GM19455 (cell line): ENCODE results near the gene TENT4B.

Experiments
- ATAC-seq: cut with Tn5 transposase; IDR thresholded peaks from one replicate; pipeline ENCODE4 v1.9.1; 2021; ENCODE audit not compliant: unreplicated experiment

The TENT4B gene

DNA sequence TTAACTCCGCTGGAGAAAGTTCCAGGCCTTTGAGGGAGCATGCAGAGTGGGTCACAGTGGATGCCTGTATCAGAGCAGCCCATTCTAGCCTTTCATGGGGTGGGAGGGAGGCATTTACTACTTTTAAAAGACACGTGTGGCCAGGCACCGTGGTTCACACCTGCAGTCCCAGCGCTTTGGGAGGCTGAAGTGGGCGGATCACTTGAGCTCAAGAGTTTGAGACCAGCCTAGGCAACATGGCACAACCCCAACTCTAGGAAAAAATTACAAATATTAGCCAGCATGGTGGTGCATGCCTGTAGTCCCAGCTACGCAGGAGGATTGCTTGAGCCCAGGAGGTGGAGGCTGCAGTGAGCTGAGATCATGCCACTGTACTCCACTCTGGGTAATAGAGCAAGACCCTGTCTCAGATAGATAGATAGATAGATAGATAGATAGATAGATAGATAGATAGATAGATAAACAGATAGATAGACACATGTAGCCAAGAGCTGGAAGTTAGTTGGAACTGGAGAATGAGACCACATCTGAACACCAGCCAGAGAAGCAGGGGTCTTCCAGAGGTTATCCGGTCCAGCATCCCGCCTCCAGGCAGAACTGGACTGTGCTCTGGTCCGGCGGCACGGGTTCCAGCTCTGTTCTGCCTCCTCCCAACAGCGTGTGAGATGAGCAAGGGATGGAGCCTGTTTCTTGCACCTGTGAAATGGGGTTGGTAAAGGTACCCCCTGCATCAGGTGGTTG lies 116.8 kb downstream of the TENT4B start:
- ATAC-seq, result no peak

DNA sequence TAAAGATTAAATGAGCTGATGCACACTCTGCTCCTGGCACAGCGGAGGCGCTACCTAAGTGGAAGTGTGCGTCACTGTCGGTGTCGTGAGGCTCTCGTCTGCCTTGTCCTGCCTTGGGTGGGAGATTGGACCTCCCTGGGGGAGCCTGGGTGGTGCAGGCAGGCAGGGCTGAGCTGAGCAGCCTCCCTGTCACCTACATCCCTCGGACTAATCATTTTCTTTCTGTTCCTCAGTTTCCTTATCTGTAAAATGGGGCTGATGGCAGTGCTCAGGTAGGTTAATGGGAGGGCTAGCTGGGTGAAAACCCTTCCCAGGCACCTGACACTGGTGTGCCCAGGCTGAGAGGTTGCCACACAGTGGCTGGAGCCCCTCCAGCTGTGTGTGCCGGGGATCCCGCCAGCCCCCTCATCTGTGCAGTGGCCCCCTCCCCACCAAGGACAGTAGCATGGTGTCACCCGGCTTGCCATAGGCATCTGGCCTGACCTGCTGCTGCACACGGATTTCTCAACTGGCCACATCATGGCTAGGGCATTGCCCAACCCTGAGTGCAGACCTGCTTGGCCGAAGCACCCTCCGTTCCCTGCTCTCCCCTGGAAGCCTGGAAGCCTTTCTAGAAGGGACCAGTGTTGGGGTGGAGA lies 117.5 kb downstream of the TENT4B start:
- ATAC-seq, result no peak

DNA sequence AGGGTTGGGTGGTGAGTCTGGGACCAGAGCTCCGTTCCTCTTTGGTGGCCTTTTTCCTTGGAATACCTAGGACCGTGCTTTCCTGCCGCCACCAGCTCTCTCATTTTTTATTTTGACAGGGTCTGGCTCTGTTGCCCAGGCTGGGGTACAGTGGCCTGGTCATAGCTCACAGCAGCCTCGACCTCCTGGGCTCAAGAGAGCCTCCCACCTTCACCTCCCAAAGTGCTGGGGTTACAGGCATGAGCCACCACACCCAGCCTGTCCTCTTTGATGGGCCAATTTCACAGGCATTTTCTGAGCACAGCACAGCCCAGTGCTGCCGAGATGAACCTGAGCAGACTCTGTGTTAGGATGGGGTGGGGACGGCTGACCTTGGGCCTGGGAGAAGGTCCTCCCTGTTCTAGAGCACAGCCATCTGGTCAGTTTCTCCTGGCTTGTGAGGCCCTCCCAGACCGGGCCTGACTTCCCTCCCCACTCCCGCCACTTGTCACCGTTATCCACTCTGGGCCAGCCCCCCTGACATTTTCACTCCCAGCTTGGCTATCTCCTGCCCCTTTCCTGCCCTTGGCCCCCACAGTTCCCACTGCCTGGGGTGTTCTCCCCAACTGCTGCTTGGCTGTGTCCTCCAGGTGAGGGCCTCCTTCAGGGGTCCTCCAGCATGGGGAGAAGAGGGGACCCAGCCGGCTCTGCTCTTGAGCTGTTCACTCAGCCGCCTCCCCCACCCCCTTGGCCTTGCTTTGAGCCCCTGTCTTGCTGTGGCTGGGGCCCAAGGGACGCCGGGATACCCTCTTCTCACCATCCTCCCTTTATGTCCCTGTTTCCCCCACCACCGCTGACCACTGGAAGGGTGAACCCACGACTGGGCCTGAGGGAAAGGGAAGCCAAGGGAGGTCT lies 118.3 kb downstream of the TENT4B start:
- no peak for ATAC-seq

DNA sequence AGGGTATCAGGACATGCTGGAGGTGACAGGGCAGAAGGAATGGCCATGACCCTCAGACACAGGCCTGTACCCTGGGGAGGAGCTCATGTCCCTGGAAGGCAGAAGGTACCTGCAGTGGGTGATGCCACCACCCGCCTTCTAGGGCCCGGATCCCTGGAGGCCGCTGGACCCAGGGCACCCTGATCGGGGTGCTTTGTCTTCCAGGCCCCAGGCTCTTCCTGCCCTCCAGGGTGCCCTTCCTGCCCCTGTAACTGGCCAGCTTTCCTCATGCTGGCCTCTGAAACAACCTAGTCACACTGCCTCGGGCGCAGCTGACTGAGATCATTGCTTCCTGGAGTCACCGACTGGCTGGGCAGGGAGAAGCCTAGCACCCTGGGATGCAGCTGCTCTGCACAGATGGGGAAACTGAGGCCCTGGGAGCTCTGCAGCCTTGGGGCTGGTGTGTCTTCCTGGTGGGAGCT lies 119.0 kb downstream of the TENT4B start:
- ATAC-seq, result no peak

DNA sequence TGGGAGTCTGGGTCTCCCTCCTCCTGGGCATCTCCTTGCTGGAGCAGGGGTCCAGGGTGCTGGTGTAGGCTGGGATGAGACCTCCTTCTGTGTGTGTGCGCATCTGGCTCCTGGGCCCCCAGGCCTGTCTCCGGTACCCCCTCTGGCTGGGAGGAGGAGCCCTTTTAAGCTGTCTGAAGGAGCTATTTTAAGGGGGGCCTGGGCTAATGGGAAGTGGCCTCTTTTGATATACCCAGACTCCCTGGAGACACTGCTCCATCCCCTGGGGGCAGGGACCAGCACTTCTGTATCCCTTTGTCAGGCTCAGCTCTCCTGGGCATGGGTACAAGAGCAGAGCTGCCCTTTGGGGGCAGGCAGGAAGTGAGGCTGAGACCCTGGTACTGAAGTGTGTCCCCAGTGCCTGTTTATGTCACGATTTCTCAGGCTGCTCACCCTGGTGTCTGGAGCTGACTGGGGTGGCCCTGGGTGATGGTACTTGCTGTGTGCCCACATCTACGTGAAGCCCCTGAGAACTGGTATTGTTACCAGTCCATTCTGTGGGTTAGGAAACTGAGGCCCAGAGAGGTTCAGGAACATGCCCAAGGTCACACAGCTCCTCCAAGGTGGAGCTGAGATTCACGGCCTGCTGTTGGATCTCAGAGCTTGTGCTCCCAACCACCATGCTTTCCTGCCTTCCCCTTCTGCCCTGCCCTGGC lies 119.7 kb downstream of the TENT4B start:
- no peak for ATAC-seq

DNA sequence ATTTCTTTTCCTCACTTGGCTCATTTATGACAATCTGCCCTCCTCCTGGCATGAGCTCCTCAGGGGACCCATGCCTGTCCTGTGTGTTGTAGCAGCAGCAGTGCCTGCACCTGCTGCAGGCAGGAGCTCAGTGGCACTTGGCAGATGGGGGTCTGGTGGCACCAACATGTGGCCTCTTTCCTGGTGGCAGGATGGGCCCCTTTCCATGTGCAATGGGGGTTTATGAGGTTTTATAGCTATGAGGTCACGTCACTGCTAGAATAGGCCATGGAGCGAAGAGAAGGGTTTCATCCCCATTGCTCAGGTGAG lies 120.2 kb downstream of the TENT4B start:
- no peak for ATAC-seq

DNA sequence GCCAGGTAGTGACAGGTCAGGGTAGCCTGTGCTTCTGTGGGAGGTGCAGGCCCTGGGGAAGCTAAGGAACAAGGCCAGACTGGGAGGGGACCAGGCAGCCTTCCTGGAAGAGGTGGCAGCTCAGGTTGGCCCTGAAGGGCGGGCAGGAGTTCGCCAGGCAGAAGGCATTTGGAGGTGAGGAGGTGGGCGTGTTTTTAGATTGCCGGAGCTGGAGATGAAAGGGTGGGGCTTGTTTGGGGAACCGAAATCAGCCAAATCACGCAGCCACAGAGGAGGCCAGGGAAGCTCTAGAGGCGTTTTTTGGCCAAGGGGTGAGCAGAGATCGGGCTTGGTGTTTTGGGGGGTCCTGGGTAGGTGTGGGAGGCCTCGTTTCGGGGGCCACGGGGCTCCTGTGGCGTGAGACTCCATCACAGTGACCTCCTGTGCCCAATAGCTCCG lies 120.8 kb downstream of the TENT4B start:
- ATAC-seq, result peak; percentile 65

DNA sequence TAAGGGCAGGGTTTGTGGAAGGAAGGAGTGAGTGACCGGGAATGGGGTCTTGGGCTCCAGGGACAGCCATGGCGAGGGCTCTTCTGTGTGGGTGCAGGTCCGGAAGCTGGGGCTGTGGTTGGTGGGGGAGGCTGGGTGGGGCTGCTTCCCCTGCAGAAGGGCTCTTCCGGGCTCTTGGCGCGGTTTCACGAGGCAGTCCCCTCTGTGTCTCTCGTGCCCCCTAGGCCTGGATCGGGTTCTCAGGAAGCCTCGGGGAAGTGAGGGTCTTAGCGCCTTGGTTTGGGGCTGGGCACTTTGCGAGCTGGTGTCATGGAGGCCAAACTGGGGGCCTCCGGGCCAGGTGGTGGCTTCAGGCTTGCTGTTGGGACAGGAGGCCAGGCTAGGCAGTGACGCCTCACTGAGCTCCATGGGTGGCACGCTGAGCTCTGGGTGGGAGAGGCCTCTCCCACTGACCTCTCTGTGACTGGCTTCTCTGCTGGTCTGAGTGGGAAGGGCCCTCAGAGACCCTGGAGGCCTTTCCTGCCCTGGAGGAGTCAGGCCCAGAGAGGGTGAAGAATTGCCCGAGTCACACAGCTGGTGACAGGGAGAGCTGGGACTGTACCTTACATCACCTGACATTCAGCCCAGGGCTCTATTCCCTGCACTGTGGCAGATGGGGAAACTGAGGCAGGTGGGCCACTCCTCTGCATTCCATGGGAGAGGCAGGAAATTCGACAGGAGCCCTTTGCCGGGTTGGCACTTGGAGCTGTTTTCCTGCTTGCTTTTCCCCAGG lies 121.4 kb downstream of the TENT4B start:
- ATAC-seq, result peak; percentile 52

DNA sequence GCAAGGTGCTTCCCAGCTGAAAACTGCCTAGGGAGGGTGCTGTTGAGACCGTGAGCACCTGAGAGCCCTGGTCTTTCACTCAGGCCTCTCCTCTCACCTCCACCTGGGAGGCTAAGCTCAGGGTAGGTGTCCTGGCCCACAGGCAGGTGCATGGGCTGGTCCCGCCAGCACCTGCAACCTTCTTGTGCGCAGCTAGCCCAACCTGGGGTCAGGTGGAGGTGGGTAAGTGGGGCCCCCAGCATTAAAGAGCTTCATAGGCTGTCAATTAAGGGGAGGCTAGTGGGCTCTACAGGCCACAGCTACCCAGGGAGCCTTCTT lies 122.0 kb downstream of the TENT4B start:
- ATAC-seq, result no peak

DNA sequence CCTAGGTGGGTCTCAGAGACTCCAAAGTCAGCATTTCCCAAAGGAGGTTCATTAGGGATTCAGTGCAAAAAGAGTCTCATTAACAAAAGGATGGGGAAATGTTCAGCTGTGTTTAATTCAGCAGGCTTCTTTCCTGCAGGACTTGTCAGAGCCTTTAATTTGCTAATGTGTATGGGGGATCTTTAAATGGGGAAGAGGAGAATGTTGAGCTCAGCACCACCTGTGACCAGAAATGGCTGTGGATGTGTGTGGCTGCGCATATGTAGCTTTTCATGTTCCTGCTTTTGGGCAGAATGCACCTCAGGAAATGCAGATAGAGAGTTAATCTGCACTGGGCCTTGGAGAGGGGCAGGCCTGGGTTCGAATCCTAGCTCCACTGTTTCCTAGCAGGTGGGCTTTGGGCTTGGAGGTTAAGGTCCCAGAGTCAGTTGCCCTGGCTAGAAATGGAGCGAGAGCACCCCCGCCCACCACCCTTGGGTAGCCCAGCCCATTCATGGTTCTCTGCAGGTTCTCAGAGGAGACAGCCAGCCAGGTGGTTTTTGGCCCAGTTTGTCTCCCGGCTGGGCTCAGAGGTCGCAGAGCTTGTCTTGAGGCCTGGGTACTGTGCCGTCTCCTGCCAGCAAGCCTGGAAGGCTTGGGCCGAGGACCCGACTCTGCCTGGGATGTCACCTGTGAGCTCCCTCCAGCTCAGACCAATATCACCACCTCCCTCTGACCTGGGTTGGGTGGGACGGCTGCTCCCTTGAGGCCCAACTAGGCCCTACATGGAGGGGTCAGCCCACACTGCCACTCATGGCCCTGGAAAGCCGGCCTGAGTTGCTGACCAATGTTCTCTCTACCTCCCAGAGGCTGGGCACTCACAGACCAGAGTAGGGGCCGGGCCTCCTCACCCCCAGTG lies 122.6 kb downstream of the TENT4B start:
- no peak for ATAC-seq

DNA sequence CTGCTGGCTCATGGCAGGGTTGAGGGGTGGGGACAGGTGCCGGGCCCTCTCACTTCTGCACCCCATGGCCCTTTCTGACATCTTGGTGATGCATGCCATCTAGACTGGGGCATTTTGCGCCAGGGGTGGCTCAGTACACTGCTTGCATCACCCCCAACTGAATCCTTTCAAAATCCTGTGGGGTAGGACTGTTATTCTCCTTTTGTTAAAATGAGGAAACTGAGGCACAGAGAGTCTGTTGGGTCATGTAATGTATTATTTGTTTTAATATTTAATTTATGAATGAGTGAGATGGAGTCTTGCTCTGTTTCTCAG lies 123.2 kb downstream of the TENT4B start:
- ATAC-seq, result no peak

DNA sequence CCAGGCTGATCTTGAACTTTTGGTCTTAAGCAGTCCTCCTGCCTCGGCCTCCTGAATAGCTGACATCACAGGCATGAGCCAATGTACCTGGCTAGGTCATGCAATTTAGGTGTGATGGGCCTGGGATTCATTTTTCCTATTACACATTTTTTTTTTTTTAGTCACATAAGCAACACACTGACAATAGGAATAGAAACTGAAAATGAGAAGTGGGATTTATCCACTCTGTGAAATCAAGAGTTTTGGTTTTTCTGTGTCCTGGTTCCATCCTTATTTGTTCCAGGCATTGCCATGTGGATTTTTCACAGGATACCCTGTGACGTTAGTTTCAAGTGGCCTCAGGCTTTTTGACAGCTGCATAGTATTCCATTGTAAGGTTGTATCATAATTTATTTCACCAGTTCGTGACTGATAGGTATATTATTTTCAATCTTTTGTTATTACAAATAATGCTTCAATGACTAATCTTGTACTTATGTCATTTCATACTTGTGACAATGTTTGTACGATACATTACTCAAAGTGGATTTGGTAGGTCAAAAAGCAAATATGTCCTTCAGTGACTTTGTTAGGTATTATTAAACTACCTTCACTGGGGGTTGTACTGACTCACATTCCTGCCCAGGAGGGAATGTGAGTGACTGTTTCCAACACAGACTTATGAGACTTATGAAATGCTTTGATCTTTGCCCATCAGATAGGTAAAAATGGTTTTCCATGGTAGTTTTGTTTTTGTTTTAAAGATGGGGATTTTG lies 123.9 kb downstream of the TENT4B start:
- no peak for ATAC-seq

DNA sequence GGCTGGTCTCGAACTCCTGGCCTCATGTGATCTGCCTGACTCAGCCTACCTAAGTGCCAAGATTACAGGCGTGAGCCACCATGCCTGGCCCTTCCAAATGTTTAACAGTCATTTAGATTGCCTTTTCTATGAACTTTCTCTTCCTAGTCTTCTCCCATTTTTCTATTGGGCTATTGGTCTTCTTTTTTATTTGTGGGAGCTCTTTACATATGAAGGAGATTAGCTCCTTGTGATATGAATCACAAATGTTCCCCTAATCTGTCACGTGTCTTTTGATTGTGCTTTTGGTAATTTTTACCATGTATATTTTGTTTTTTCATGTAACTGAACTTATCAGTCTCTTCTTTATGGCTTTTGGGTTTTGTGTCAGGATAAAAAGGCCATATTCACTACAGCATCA lies 125.1 kb downstream of the TENT4B start:
- ATAC-seq, result no peak

DNA sequence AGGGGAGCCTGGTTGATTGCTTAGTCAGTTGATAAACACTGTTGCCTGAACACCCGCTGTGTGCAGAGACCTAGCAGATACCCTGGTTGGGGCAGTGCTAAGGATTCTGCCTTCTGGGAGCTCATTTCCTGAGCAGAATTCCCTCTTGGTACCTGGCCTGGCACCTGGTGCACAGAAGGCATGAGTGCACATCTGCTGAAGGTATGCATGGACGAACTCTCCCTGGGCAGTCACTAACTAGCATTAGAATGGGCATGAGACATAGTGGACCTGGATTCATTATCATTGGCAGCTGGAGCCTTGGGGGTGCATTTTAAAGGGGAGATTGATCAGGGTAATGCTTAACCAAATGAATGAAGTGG lies 126.4 kb downstream of the TENT4B start:
- ATAC-seq, result no peak

DNA sequence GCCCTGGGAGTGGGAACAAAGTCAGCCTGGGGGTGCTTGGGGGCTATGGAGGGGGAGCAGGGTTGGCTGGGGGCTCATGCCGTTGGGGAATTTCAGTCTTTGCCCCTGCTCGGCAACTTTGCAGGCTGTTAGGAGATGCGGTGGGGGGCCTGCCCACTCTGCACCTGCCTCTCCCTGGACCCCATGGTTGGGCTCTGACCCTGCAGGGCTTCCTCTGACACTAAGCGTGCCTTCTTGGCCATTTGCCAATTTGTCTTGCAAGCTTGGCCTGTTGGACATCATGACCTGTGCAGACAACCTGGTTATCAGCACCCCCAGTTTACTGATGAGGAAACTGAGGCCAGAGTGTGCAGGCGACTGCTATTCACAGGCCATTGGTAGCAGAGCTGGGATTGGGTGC lies 127.8 kb downstream of the TENT4B start:
- no peak for ATAC-seq
